Bronchial epithelial cell (primary cell): ENCODE measurements around the gene FLNB. TPM values are rescaled to one million over a fixed set of nuclear protein-coding genes. Genes with fewer than 3 reads are reported as not detected.

Experiments used
- DNase-seq: peaks from one replicate; pipeline ENCODE4 v3.0.0-alpha.2; 2010; ENCODE audit warnings: low read depth
- FAIRE-seq: peaks from 2 replicates; lab custom pipeline; 2011; peaks lifted over from hg19 to GRCh38; lab: Jason Lieb, UNC
- H3K27me3 ChIP-seq: 2 replicates; pipeline ENCODE4 v1.5.1; 2011; ENCODE audit warnings: low read length; ENCODE audit not compliant: control insufficient read depth, insufficient read depth
- H3K36me3 ChIP-seq: 2 replicates; pipeline ENCODE4 v1.5.1; 2011; ENCODE audit warnings: low read length; ENCODE audit not compliant: control insufficient read depth, insufficient read depth
- H3K4me3 ChIP-seq: 2 replicates; pipeline ENCODE4 v1.5.1; 2011; ENCODE audit warnings: mild to moderate bottlenecking, low read depth, low read length, control low read depth
- CTCF ChIP-seq: IDR thresholded peaks from 2 replicates; pipeline ENCODE4 v1.5.1; 2011; ENCODE audit warnings: mild to moderate bottlenecking, moderate library complexity, low read length, control low read depth, inconsistent platforms; ENCODE audit not compliant: insufficient read depth, severe bottlenecking
- total RNA-seq: library from RNA; depleted of rRNA; stranded (reverse); fragments of >200 nt; gene quantifications from 2 replicates; pipeline ENCODE4 v1.2.1, GENCODE V29; 2014

Gene FLNB
- total RNA-seq, 1 donor from 2014 or later: 822 TPM

GRCh38 chr3:58164199-58164879 is 156.1 kb downstream of the FLNB start:
- DNase-seq (peak; percentile 69), FAIRE-seq (no peak)
- Histone ChIP-seq H3K4me3 (no peak overlapping the region), H3K27me3 (no peaks in the 10 kb centered on the region), H3K36me3 (peaks cover 35% of the 10 kb centered on the region)
- no peak for TF ChIP-seq CTCF

- FAIRE-seq (no peak), DNase-seq (no peak)
- TF ChIP-seq CTCF: no peak
- Histone ChIP-seq H3K36me3 (peaks cover 40% of the 10 kb centered on the region), H3K27me3 (no peaks in the 10 kb centered on the region), H3K4me3 (no peak overlapping the region)
Observed at GRCh38 chr3:58164906-58165821, 156.9 kb downstream of the FLNB start.

- Histone ChIP-seq H3K36me3 (peaks cover 41% of the 10 kb centered on the region), H3K27me3 (no peaks in the 10 kb centered on the region), H3K4me3 (no peak overlapping the region)
- FAIRE-seq (no peak), DNase-seq (peak; percentile 39)
- peak; percentile 92 for TF ChIP-seq CTCF
Observed at GRCh38 chr3:58167431-58168351, 159.5 kb downstream of the FLNB start.

GRCh38 chr3:58168498-58168897 is 160.3 kb downstream of the FLNB start:
- FAIRE-seq (no peak), DNase-seq (no peak)
- Histone ChIP-seq H3K36me3 (peaks cover 33% of the 10 kb centered on the region), H3K4me3 (no peak overlapping the region), H3K27me3 (no peaks in the 10 kb centered on the region)
- no peak for TF ChIP-seq CTCF

GRCh38 chr3:58169371-58169770 is 161.1 kb downstream of the FLNB start:
- FAIRE-seq (no peak), DNase-seq (no peak)
- Histone ChIP-seq H3K27me3 (no peaks in the 10 kb centered on the region), H3K36me3 (peaks cover 27% of the 10 kb centered on the region), H3K4me3 (no peak overlapping the region)
- TF ChIP-seq CTCF: no peak
